Endodermal cell (in vitro differentiated cells): ENCODE data around the gene MICB. TPM values are rescaled to one million over a fixed set of nuclear protein-coding genes. Genes with fewer than 3 reads are reported as not detected.

Source experiments
- DNase-seq: peaks from one replicate; pipeline ENCODE4 v3.0.0-alpha.2; 2017
- H3K27ac ChIP-seq: 2 replicates; pipeline ENCODE4 v1.5.1; 2013; ENCODE audit warnings: mild to moderate bottlenecking, low read depth, low read length, moderate library complexity
- H3K27me3 ChIP-seq: 2 replicates; pipeline ENCODE4 v1.6.1; 2013; ENCODE audit warnings: mild to moderate bottlenecking, low read length, moderate library complexity; ENCODE audit not compliant: insufficient read depth, control insufficient read depth, poor library complexity, severe bottlenecking
- H3K36me3 ChIP-seq: 2 replicates; pipeline ENCODE4 v1.7.0; 2013; ENCODE audit warnings: mild to moderate bottlenecking, low read length, moderate library complexity; ENCODE audit not compliant: control insufficient read depth, insufficient read depth
- H3K4me1 ChIP-seq: one replicate; pipeline ENCODE4 v1.7.0; 2013; ENCODE audit warnings: low read length; ENCODE audit not compliant: control insufficient read depth, insufficient read depth
- H3K4me3 ChIP-seq: 2 replicates; pipeline ENCODE4 v1.5.1; 2013; ENCODE audit warnings: mild to moderate bottlenecking, low read length, moderate library complexity
- H3K9ac ChIP-seq: 2 replicates; pipeline ENCODE4 v1.6.1; 2013; ENCODE audit warnings: mild to moderate bottlenecking, low read length, moderate library complexity; ENCODE audit not compliant: poor library complexity, severe bottlenecking; ENCODE audit errors: extremely low read depth
- H3K9me3 ChIP-seq: 2 replicates; pipeline ENCODE4 v1.6.1; 2013; ENCODE audit warnings: mild to moderate bottlenecking, low read length, moderate library complexity; ENCODE audit not compliant: control insufficient read depth
- H3K27ac Mint-ChIP-seq: 2 replicates; pipeline ENCODE4 v1.8.0; 2020; ENCODE audit warnings: mixed read lengths
- H3K27me3 Mint-ChIP-seq: 2 replicates; pipeline ENCODE4 v1.8.0; 2021; ENCODE audit warnings: mild to moderate bottlenecking, mixed read lengths; ENCODE audit not compliant: insufficient read depth
- H3K36me3 Mint-ChIP-seq: 2 replicates; pipeline ENCODE4 v1.8.0; 2020; ENCODE audit warnings: low read depth, mixed read lengths
- H3K4me1 Mint-ChIP-seq: 2 replicates; pipeline ENCODE4 v1.8.0; 2020; ENCODE audit warnings: mixed read lengths
- H3K4me3 Mint-ChIP-seq: 2 replicates; pipeline ENCODE4 v1.8.0; 2020; ENCODE audit warnings: mild to moderate bottlenecking, moderate library complexity, mixed read lengths
- H3K9me3 Mint-ChIP-seq: 2 replicates; pipeline ENCODE4 v1.8.0; 2020; ENCODE audit warnings: mild to moderate bottlenecking, mixed read lengths
- WGBS, 2 experiments: methylation state at CpG; one replicate each; pipeline versions ENCODE4 v1.1.5 to v1.1.7; 2013; ENCODE audit warnings: missing lambda C conversion rate in 2 of 2, mixed read lengths in 1 of 2; ENCODE audit not compliant: insufficient coverage in 1 of 2, insufficient read length in 1 of 2; 5-methylcytosine and 5-hydroxymethylcytosine counted together
- total RNA-seq, 2 donors: library from RNA; stranded (reverse); fragmentation: NEBNext Ultra II Directional in 1 of 2; extraction: Animal tissue kit (Norgen Biotek cat#: 25700) in 1 of 2; gene quantifications; 2 replicates in 1 of 2; 3 replicates in 1 of 2; pipeline ENCODE4 v1.2.1, GENCODE V29; 2021
- TF ChIP-seq, protein P1 (sequence below): fragments of 200-600 bp; sonication (generic); conservative IDR thresholded peaks from 2 replicates; pipeline ENCODE4 v1.5.0; 2021; ENCODE audit warnings: antibody characterized with exemption, mild to moderate bottlenecking

The MICB gene
- total RNA-seq, 2 donors from 2014 or later: 8.2 to 8.5 TPM

GRCh38 chr6:31464252-31465184 lies 33.4 kb upstream of the MICB start:
- Mint-ChIP-seq H3K36me3 (no peaks in the 10 kb centered on the region), H3K27ac (no peak overlapping the region), H3K4me3 (no peak overlapping the region), H3K27me3 (peaks cover 34% of the 10 kb centered on the region), H3K9me3 (no peaks in the 10 kb centered on the region), H3K4me1 (peaks cover 3% of the 10 kb centered on the region)
- no peak overlapping the region for H3K27ac ChIP-seq
- H3K27me3 ChIP-seq: peaks cover 16% of the 10 kb centered on the region
- H3K4me1 ChIP-seq: no peaks in the 10 kb centered on the region
- H3K9ac ChIP-seq: no peak overlapping the region
- no peaks in the 10 kb centered on the region for H3K36me3 ChIP-seq
- TF ChIP-seq, protein P1, sequence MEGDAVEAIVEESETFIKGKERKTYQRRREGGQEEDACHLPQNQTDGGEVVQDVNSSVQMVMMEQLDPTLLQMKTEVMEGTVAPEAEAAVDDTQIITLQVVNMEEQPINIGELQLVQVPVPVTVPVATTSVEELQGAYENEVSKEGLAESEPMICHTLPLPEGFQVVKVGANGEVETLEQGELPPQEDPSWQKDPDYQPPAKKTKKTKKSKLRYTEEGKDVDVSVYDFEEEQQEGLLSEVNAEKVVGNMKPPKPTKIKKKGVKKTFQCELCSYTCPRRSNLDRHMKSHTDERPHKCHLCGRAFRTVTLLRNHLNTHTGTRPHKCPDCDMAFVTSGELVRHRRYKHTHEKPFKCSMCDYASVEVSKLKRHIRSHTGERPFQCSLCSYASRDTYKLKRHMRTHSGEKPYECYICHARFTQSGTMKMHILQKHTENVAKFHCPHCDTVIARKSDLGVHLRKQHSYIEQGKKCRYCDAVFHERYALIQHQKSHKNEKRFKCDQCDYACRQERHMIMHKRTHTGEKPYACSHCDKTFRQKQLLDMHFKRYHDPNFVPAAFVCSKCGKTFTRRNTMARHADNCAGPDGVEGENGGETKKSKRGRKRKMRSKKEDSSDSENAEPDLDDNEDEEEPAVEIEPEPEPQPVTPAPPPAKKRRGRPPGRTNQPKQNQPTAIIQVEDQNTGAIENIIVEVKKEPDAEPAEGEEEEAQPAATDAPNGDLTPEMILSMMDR: no peak
- no peak overlapping the region for H3K4me3 ChIP-seq
- H3K9me3 ChIP-seq: no peaks in the 10 kb centered on the region
- 90 to 100% methylated on average over 4 to 7 of the region's 7 CpGs for WGBS, 2 experiments
- DNase-seq: no peak

DNA sequence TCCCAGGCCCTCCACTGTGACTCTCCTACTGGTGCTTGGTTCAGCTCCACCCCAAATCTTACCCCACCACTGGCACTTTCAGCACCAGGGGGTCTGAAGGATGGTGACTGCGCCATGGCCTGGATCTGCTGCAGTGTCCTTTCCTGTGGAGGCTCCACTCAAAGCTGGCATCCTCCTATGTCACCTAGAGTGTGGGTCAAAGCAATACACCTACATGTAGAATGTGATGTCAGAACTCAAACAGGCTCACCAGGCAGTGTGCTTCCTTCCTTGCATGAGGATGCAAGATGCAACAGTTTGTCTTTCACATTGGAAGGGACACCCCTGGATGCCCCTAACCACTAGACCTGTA lies 32.8 kb upstream of the MICB start:
- H3K27ac ChIP-seq: no peak overlapping the region
- H3K4me1 ChIP-seq: no peaks in the 10 kb centered on the region
- H3K36me3 Mint-ChIP-seq: no peaks in the 10 kb centered on the region
- H3K9ac ChIP-seq: no peak overlapping the region
- H3K27me3 ChIP-seq: peaks cover 17% of the 10 kb centered on the region
- peaks cover 3% of the 10 kb centered on the region for H3K4me1 Mint-ChIP-seq
- H3K4me3 ChIP-seq: no peak overlapping the region
- TF ChIP-seq, protein P1: no peak
- no peaks in the 10 kb centered on the region for H3K9me3 Mint-ChIP-seq
- no peak overlapping the region for H3K4me3 Mint-ChIP-seq
- H3K27me3 Mint-ChIP-seq: peaks cover 33% of the 10 kb centered on the region
- no peak for DNase-seq
- H3K27ac Mint-ChIP-seq: no peak overlapping the region
- H3K36me3 ChIP-seq: no peaks in the 10 kb centered on the region
- WGBS, 2 experiments: 79% methylated on average over 1 of the region's 1 CpG; no CpG with 5 or more reads in 1 of the 2 experiments
- no peaks in the 10 kb centered on the region for H3K9me3 ChIP-seq

DNA sequence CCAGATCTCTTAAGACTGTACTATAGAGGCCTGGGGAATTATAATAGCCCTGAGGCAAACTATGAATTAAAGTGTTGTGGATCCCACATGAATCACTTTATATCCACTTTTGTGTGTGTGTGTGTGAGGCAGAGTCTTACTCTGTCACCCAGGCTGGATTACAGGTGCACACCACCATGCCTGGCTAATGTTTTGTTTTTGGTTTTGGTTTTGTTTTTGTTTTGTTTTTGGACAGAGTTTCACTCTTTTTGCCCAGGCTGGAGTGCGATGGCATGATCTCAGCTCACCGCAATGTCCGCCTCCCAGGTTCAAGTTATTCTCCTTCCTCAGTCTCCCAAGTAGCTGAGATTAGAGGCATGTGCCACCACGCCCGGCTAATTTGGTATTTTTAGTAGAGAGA lies 32.2 kb upstream of the MICB start:
- Mint-ChIP-seq H3K27me3 (peaks cover 38% of the 10 kb centered on the region), H3K9me3 (no peaks in the 10 kb centered on the region), H3K4me3 (no peak overlapping the region), H3K27ac (no peak overlapping the region), H3K36me3 (no peaks in the 10 kb centered on the region), H3K4me1 (peaks cover 3% of the 10 kb centered on the region)
- TF ChIP-seq, protein P1: no peak
- peaks cover 22% of the 10 kb centered on the region for H3K27me3 ChIP-seq
- no peak for DNase-seq
- 100% methylated on average over 5 of the region's 5 CpGs; no CpG with 5 or more reads in 1 of the 2 experiments for WGBS, 2 experiments
- no peaks in the 10 kb centered on the region for H3K4me1 ChIP-seq
- H3K9ac ChIP-seq: no peak overlapping the region
- H3K9me3 ChIP-seq: no peaks in the 10 kb centered on the region
- no peak overlapping the region for H3K27ac ChIP-seq
- H3K4me3 ChIP-seq: no peak overlapping the region
- no peaks in the 10 kb centered on the region for H3K36me3 ChIP-seq
